OCI-LY1 (cell line): ENCODE measurements around the gene SMIM41.

ENCODE experiments used
- H2AFZ ChIP-seq: fragments of 200-600 bp; sonication (generic), shearing (Covaris generic); 2 replicates; pipeline ENCODE4 v1.6.0; 2014; ENCODE audit warnings: antibody characterized with exemption, mild to moderate bottlenecking, low read length
- H3F3A ChIP-seq: fragments of 200-600 bp; sonication (generic), shearing (Covaris generic); 2 replicates; pipeline ENCODE4 v1.6.0; 2014; ENCODE audit warnings: mild to moderate bottlenecking, antibody characterized with exemption, low read length, moderate library complexity; ENCODE audit not compliant: insufficient read depth
- H3K27ac ChIP-seq: fragments of 200-600 bp; sonication (generic); 2 replicates; pipeline ENCODE4 v1.5.1; 2014; ENCODE audit warnings: low read length, mixed run types, mild to moderate bottlenecking, low read depth; ENCODE audit not compliant: poor library complexity, severe bottlenecking
- H3K27me3 ChIP-seq: fragments of 200-600 bp; sonication (generic); 2 replicates; pipeline ENCODE4 v1.6.0; 2014; ENCODE audit warnings: antibody characterized with exemption, mild to moderate bottlenecking, low read length, moderate library complexity; ENCODE audit not compliant: insufficient read depth
- H3K36me3 ChIP-seq: fragments of 200-600 bp; sonication (generic); 2 replicates; pipeline ENCODE4 v1.6.1; 2014; ENCODE audit warnings: mild to moderate bottlenecking, antibody characterized with exemption, low read length, moderate library complexity, mixed read lengths; ENCODE audit not compliant: insufficient read depth
- H3K4me1 ChIP-seq: fragments of 200-600 bp; sonication (generic); 2 replicates; pipeline ENCODE4 v1.5.1; 2014; ENCODE audit warnings: mild to moderate bottlenecking, low read length, moderate library complexity; ENCODE audit not compliant: insufficient read depth, severe bottlenecking
- H3K4me2 ChIP-seq: fragments of 200-600 bp; sonication (generic), shearing (Covaris generic); 2 replicates; pipeline ENCODE4 v1.6.1; 2014; ENCODE audit warnings: low read length
- H3K4me3 ChIP-seq: fragments of 200-600 bp; sonication (generic); 2 replicates; pipeline ENCODE4 v1.5.1; 2014; ENCODE audit warnings: low read length, low read depth, mild to moderate bottlenecking, mixed read lengths; ENCODE audit not compliant: poor library complexity, severe bottlenecking
- H3K79me2 ChIP-seq: fragments of 200-600 bp; shearing (Covaris generic); 2 replicates; pipeline ENCODE4 v1.6.1; 2016; ENCODE audit warnings: mixed run types, low read length, mixed read lengths; ENCODE audit not compliant: insufficient read depth
- H3K9ac ChIP-seq: fragments of 200-600 bp; sonication (generic), shearing (Covaris generic); 2 replicates; pipeline ENCODE4 v1.6.1; 2014; ENCODE audit warnings: mild to moderate bottlenecking, low read length, mixed read lengths
- H3K9me2 ChIP-seq: fragments of 200-600 bp; sonication (generic), shearing (Covaris generic); 2 replicates; pipeline ENCODE4 v1.6.1; 2014; ENCODE audit warnings: low read depth, mild to moderate bottlenecking, low read length, mixed read lengths
- H3K9me3 ChIP-seq: fragments of 200-600 bp; shearing (Covaris generic); 2 replicates; pipeline ENCODE4 v1.6.1; 2014; ENCODE audit warnings: low read length, mixed read lengths
- H4K20me1 ChIP-seq: fragments of 200-600 bp; sonication (generic), shearing (Covaris generic); 2 replicates; pipeline ENCODE4 v1.6.0; 2016; ENCODE audit warnings: mild to moderate bottlenecking, low read length; ENCODE audit not compliant: insufficient read depth
- EZH2 ChIP-seq: fragments of 200-600 bp; sonication (generic), shearing (Covaris generic); IDR thresholded peaks from 2 replicates; pipeline ENCODE4 v1.8.0; 2017; ENCODE audit warnings: borderline replicate concordance, mixed run types, mild to moderate bottlenecking, antibody characterized with exemption, low read length, moderate library complexity, mixed read lengths
- TF ChIP-seq, protein P1 (sequence below): fragments of 200-600 bp; sonication (generic), shearing (Covaris generic); IDR thresholded peaks from 2 replicates; pipeline ENCODE4 v1.5.1; 2017; ENCODE audit warnings: mild to moderate bottlenecking, antibody characterized with exemption, low read length, moderate library complexity, mixed read lengths

The SMIM41 gene

DNA sequence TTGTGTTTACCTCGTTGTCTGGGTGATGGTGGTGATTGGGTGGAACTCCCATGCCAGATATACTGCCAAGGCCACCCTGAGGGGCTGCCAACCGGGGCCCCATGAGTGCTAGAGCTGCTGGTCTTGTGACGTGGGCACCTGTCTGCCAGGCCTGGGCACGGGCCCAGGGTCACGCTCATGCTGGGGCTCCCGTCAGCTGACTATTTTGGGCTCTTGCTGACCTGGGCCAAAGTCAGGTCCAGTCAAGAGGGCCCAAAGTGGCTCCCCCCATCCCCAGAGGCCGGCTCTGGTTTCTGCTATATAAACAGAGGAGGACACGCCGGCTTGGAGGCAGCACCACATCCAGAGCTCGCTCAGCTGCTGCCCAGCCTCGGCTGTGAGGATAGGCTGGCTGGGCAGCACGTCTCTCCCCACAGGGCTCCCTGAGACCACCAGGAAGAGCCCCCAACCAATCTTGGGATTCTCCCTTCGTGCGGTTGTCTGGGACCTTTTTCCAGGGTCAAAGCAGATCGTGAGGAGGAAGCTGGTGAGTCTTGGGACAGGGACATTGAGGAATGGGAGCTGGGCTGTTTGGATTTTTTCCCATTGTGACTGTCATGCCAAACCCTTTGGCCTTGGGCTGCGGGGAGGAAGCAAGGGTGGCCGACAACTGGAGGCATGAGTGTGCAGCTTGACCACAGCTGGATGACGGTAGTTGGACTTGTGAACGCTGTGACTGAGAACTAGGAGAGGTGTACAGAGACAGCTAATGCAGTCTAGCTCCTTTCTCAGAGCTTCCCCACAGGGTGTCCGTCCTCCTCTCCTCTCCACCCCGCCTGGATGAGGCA lies 35.9 kb upstream of the SMIM41 start:
- no peaks in the 10 kb centered on the region for H4K20me1 ChIP-seq
- no peak overlapping the region for H3K27ac ChIP-seq
- H3K4me2 ChIP-seq, result no peak overlapping the region
- H3K4me3 ChIP-seq, result no peak overlapping the region
- no peak overlapping the region for H3K9ac ChIP-seq
- H3K9me2 ChIP-seq, result no peaks in the 10 kb centered on the region
- no peaks in the 10 kb centered on the region for H3F3A ChIP-seq
- H3K27me3 ChIP-seq, result no peaks in the 10 kb centered on the region; the same call in 1 of the 2 replicates
- H3K36me3 ChIP-seq, result no peaks in the 10 kb centered on the region
- no peak overlapping the region for H2AFZ ChIP-seq
- H3K79me2 ChIP-seq, result no peaks in the 10 kb centered on the region
- TF ChIP-seq EZH2, result no peak
- TF ChIP-seq, protein P1, sequence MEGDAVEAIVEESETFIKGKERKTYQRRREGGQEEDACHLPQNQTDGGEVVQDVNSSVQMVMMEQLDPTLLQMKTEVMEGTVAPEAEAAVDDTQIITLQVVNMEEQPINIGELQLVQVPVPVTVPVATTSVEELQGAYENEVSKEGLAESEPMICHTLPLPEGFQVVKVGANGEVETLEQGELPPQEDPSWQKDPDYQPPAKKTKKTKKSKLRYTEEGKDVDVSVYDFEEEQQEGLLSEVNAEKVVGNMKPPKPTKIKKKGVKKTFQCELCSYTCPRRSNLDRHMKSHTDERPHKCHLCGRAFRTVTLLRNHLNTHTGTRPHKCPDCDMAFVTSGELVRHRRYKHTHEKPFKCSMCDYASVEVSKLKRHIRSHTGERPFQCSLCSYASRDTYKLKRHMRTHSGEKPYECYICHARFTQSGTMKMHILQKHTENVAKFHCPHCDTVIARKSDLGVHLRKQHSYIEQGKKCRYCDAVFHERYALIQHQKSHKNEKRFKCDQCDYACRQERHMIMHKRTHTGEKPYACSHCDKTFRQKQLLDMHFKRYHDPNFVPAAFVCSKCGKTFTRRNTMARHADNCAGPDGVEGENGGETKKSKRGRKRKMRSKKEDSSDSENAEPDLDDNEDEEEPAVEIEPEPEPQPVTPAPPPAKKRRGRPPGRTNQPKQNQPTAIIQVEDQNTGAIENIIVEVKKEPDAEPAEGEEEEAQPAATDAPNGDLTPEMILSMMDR, result no peak
- H3K9me3 ChIP-seq, result no peaks in the 10 kb centered on the region
- peaks cover 10% of the 10 kb centered on the region for H3K4me1 ChIP-seq

DNA sequence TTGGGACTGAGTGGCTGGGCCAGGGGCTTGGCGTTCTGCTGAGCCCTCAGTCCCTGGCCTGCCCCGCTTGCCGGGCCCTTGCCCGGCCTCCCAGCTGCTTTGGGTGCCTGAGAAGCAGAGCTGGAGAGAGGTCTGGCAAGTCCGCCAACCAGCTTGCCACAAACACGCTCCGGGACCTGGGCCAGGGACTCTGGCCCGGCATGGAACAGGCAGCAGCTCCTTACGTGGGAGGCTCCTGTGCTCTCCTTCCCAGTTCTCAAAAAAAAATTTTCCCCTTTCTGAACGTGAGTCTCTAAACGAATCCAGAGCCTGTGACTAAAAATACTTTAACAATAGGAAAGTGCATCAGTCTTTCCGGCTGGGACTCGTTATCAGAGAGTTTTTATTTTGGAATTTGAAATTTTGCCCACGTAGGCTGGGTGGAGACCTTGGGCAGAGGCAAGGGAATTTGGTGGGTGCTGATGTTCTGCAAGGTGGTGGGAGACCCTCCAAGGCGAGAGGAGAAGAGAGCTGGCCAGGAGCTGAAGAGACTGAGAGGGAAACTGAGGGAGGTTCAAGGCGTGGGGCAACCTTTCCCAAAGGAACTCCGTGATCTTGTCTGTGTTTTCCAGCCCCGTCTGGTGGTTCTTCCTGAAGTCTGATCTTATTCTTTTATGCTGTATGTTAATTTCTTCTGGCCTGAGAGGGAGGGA lies 35.1 kb upstream of the SMIM41 start:
- H3K36me3 ChIP-seq, result no peaks in the 10 kb centered on the region
- H3K9me3 ChIP-seq, result no peaks in the 10 kb centered on the region
- H4K20me1 ChIP-seq, result no peaks in the 10 kb centered on the region
- H3F3A ChIP-seq, result no peaks in the 10 kb centered on the region
- no peaks in the 10 kb centered on the region for H3K9me2 ChIP-seq
- H3K4me1 ChIP-seq, result peaks cover 10% of the 10 kb centered on the region
- no peaks in the 10 kb centered on the region; the same call in 1 of the 2 replicates for H3K27me3 ChIP-seq
- no peak overlapping the region for H3K27ac ChIP-seq
- TF ChIP-seq, protein P1, result no peak
- no peak for TF ChIP-seq EZH2
- H3K4me2 ChIP-seq, result no peak overlapping the region
- no peak overlapping the region for H2AFZ ChIP-seq
- no peak overlapping the region for H3K4me3 ChIP-seq
- H3K9ac ChIP-seq, result no peak overlapping the region
- no peaks in the 10 kb centered on the region for H3K79me2 ChIP-seq

DNA sequence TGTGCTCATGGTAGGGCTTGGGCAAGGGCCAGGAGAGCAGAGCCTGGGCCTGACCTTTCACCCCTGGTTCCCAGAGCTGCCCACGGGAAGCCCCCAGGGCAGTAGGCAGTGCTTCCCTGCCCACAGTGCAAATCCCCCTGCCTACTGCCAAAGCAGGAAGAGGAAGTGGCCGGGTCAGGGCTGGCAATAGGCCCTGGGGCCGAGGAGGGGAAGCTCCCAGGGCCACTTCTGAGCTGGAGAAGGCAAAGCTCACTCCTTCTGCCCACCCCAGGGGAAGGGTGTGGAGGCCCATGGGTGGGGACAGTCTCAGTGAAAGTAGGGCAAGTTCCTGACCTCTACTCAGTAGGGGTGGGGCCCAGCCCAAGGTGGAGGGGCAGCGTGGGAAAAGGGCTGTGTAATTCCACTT lies 33.7 kb upstream of the SMIM41 start:
- no peaks in the 10 kb centered on the region for H3K79me2 ChIP-seq
- H3K4me1 ChIP-seq, result peaks cover 18% of the 10 kb centered on the region
- H3K27ac ChIP-seq, result no peak overlapping the region
- no peak overlapping the region for H3K4me3 ChIP-seq
- no peaks in the 10 kb centered on the region; the same call in 1 of the 2 replicates for H3K27me3 ChIP-seq
- H4K20me1 ChIP-seq, result no peaks in the 10 kb centered on the region
- H3K9ac ChIP-seq, result no peak overlapping the region
- H3K36me3 ChIP-seq, result no peaks in the 10 kb centered on the region
- no peaks in the 10 kb centered on the region for H3K9me3 ChIP-seq
- H2AFZ ChIP-seq, result no peak overlapping the region
- H3K9me2 ChIP-seq, result no peaks in the 10 kb centered on the region
- no peak for TF ChIP-seq EZH2
- TF ChIP-seq, protein P1, result no peak
- H3K4me2 ChIP-seq, result no peak overlapping the region
- no peaks in the 10 kb centered on the region for H3F3A ChIP-seq
